AG10803 (cell line): ENCODE results near the gene UQCR10.

Experiments
- DNase-seq: peaks from one replicate; pipeline ENCODE4 v3.0.0; 2010; ENCODE audit warnings: low read depth
- H3K4me3 ChIP-seq: 2 replicates; pipeline ENCODE4 v1.5.1; 2011; ENCODE audit warnings: mild to moderate bottlenecking, low read length, control low read depth
- CTCF ChIP-seq: conservative IDR thresholded peaks from 2 replicates; pipeline ENCODE4 v1.5.1; 2011; ENCODE audit warnings: mild to moderate bottlenecking, low read length, control low read depth, inconsistent platforms

The UQCR10 gene

GRCh38 chr22:29810216-29810615 is 43.0 kb downstream of the UQCR10 start:
- DNase-seq: no peak
- no peak for TF ChIP-seq CTCF
- H3K4me3 ChIP-seq: no peak overlapping the region

- no peak for DNase-seq
Observed at GRCh38 chr22:29811377-29811776, 44.2 kb downstream of the UQCR10 start.

GRCh38 chr22:29813126-29813525 is 46.0 kb downstream of the UQCR10 start:
- TF ChIP-seq CTCF: no peak
- H3K4me3 ChIP-seq: no peak overlapping the region

More at GRCh38 chr22:29811377-29811776, 44.2 kb downstream of the UQCR10 start:
- no peak overlapping the region for H3K4me3 ChIP-seq
- TF ChIP-seq CTCF: no peak

GRCh38 chr22:29813563-29813962 is 46.4 kb downstream of the UQCR10 start:
- H3K4me3 ChIP-seq: no peak overlapping the region
- DNase-seq: no peak

More at GRCh38 chr22:29813126-29813525, 46.0 kb downstream of the UQCR10 start:
- no peak for DNase-seq

GRCh38 chr22:29814003-29814402 is 46.8 kb downstream of the UQCR10 start:
- H3K4me3 ChIP-seq: no peak overlapping the region
- no peak for TF ChIP-seq CTCF
- no peak for DNase-seq

More at GRCh38 chr22:29813563-29813962, 46.4 kb downstream of the UQCR10 start:
- TF ChIP-seq CTCF: no peak

- DNase-seq: no peak
- TF ChIP-seq CTCF: no peak
- H3K4me3 ChIP-seq: no peak overlapping the region
Observed at GRCh38 chr22:29815580-29815979, 48.4 kb downstream of the UQCR10 start.

GRCh38 chr22:29816128-29816527 is 49.0 kb downstream of the UQCR10 start:
- peak; percentile 21 for DNase-seq
- no peak for TF ChIP-seq CTCF

More at GRCh38 chr22:29816128-29816527, 49.0 kb downstream of the UQCR10 start:
- no peak overlapping the region for H3K4me3 ChIP-seq
